HepG2 (cell line): ENCODE measurements around the gene KLK11. TPM values are rescaled to one million over a fixed set of nuclear protein-coding genes. Genes with fewer than 3 reads are reported as not detected.

Source experiments
- ATAC-seq: fragments of 200-7000 bp; cut with Tn5 transposase; 3 replicates; pipeline ENCODE4 v1.9.1; 2020; ENCODE audit warnings: mild to moderate bottlenecking, moderate library complexity
- BruUV-seq: library from RNA; stranded (reverse); fragments of 400-500 nt; replicated peaks from 2 replicates; lab custom pipeline; 2021; lab: Mats Ljungman, UMichigan
- CTCF ChIA-PET: fragments of 300-600 bp; formaldehyde crosslinking; extraction: SDS; loops from one replicate; lab custom pipeline; 2021; ENCODE audit warnings: low total read pairs, inconsistent platforms, low intra/inter-chr PET ratio; lab: Yijun Ruan, JAX
- POLR2A ChIA-PET: fragments of 350-600 bp; sonication (Branson Sonifier 250); formaldehyde crosslinking; loops from one replicate; lab custom pipeline; 2020; ENCODE audit warnings: antibody characterized with exemption, inconsistent platforms; lab: Yijun Ruan, JAX
- DNase-seq: peaks from one replicate; pipeline ENCODE4 v3.0.0-alpha.2; 2015; ENCODE audit warnings: low spot score
- FAIRE-seq: peaks from 3 replicates; lab custom pipeline; 2011; peaks lifted over from hg19 to GRCh38; lab: Jason Lieb, UNC
- H2AFZ ChIP-seq: one replicate; pipeline ENCODE4 v1.6.1; 2011; ENCODE audit warnings: low read length, inconsistent platforms
- H3K27ac ChIP-seq: fragments of 300-600 bp; 3 replicates; pipeline ENCODE4 v1.8.0; 2011; ENCODE audit warnings: mixed run types, mild to moderate bottlenecking, mixed read lengths, low read length, inconsistent platforms; ENCODE audit not compliant: insufficient read depth; ENCODE audit errors: extremely low read length
- H3K27me3 ChIP-seq, 2 experiments: fragments of 200-600 bp in 1 of 2; 2 replicates in 1 of 2; 3 replicates in 1 of 2; pipeline versions ENCODE4 v1.6.0 to v1.8.0; 2011; ENCODE audit warnings: low read length in 2 of 2, mild to moderate bottlenecking in 2 of 2, moderate library complexity in 2 of 2, inconsistent platforms in 1 of 2; ENCODE audit not compliant: insufficient read depth in 2 of 2, control insufficient read depth in 1 of 2
- H3K36me3 ChIP-seq, 2 experiments: fragments of 200-600 bp in 1 of 2; replicated peaks in 1 of 2; 2 replicates in 1 of 2; 3 replicates in 1 of 2; pipeline versions ENCODE4 v1.5.1 to v1.8.0; 2011; ENCODE audit warnings: low read length in 2 of 2, inconsistent platforms in 1 of 2; ENCODE audit not compliant: insufficient read depth in 2 of 2, control insufficient read depth in 1 of 2
- H3K4me1 ChIP-seq: 2 replicates; pipeline ENCODE4 v1.5.1; 2012; ENCODE audit warnings: low read length, inconsistent platforms; ENCODE audit not compliant: insufficient read depth
- H3K4me2 ChIP-seq: 2 replicates; pipeline ENCODE4 v1.6.0; 2011; ENCODE audit warnings: low read depth, low read length, inconsistent platforms
- H3K4me3 ChIP-seq, 3 experiments: fragments of 200-600 bp in 1 of 3; sonication (generic), shearing (Covaris generic) in 1 of 3; replicated peaks in 1 of 3; 2 replicates each; pipeline ENCODE4 v1.5.1; 2011 to 2016; ENCODE audit warnings: low read length in 3 of 3, inconsistent platforms in 2 of 3, low read depth in 2 of 3, mild to moderate bottlenecking in 2 of 3, control low read depth in 1 of 3, mixed read lengths in 1 of 3; ENCODE audit not compliant: insufficient read depth in 1 of 3
- H3K79me2 ChIP-seq: one replicate; pipeline ENCODE4 v1.6.1; 2011; ENCODE audit warnings: low read length, inconsistent platforms; ENCODE audit not compliant: insufficient read depth
- H3K9ac ChIP-seq: 2 replicates; pipeline ENCODE4 v1.6.0; 2011; ENCODE audit warnings: mild to moderate bottlenecking, low read depth, low read length, inconsistent platforms; ENCODE audit not compliant: insufficient read depth
- H3K9me3 ChIP-seq: 2 replicates; pipeline ENCODE4 v1.5.1; 2012; ENCODE audit warnings: mild to moderate bottlenecking, low read length
- H4K20me1 ChIP-seq: 2 replicates; pipeline ENCODE4 v1.6.0; 2011; ENCODE audit warnings: inconsistent platforms, mild to moderate bottlenecking, low read length, moderate library complexity; ENCODE audit not compliant: insufficient read depth
- ATRX ChIP-seq: sonication (generic); formaldehyde crosslinking; IDR thresholded peaks from 2 replicates; pipeline ENCODE4 v1.4.0; 2020; ENCODE audit warnings: missing genetic modification reagents, borderline replicate concordance
- HOXA9 ChIP-seq: sonication (generic); formaldehyde crosslinking; IDR thresholded peaks from 2 replicates; pipeline ENCODE4 v1.8.1; 2022; ENCODE audit warnings: missing genetic modification reagents, mild to moderate bottlenecking, moderate library complexity, borderline replicate concordance
- SNAI1 ChIP-seq: sonication (generic); formaldehyde crosslinking; IDR thresholded peaks from 2 replicates; pipeline ENCODE4 v1.5.0; 2020; ENCODE audit warnings: mild to moderate bottlenecking, missing genetic modification reagents, borderline replicate concordance
- SP140L ChIP-seq: sonication (generic); formaldehyde crosslinking; IDR thresholded peaks from 2 replicates; pipeline ENCODE4 v1.4.0; 2020; ENCODE audit warnings: missing genetic modification reagents, borderline replicate concordance
- STAG1 ChIP-seq: sonication (generic); formaldehyde crosslinking; IDR thresholded peaks from 2 replicates; pipeline ENCODE4 v1.4.0; 2020; ENCODE audit warnings: missing genetic modification reagents
- U2AF1 ChIP-seq: fragments of 200-400 bp; formaldehyde crosslinking; optimal IDR thresholded peaks from 2 replicates; pipeline ENCODE3; 2017; ENCODE audit warnings: mild to moderate bottlenecking, low read depth, low read length
- ZNF607 ChIP-seq: sonication (generic); formaldehyde crosslinking; IDR thresholded peaks from 2 replicates; pipeline ENCODE4 v1.5.1; 2020; ENCODE audit warnings: missing genetic modification reagents, mild to moderate bottlenecking, borderline replicate concordance
- WGBS: methylation state at CpG from one replicate; pipeline ENCODE4 v1.1.6; 2017; ENCODE audit warnings: low lambda C conversion rate; 5-methylcytosine and 5-hydroxymethylcytosine counted together
- in situ Hi-C: cut with HindIII; loops from 2 replicates; pipeline ENCODE4 v1.10.0; 2017; ENCODE audit warnings: low pct_unique_long_range_greater_than_20kb; ENCODE audit not compliant: extremely low pct_ligation_motif_present
- intact Hi-C: fragments of 100-400 bp; cut with micrococcal nuclease; formaldehyde crosslinking; loops from one replicate; pipeline ENCODE4 v1.10.0; 2022; ENCODE audit not compliant: unreplicated experiment
- polyA plus RNA-seq, 8 experiments: library from polyadenylated mRNA; depleted of rRNA in 3 of 8; stranded (reverse) in 7 of 8; unstranded in 1 of 8; fragments of >200 nt; fragmentation: Illumina TruSeq in 4 of 8; extraction: Trizol in 4 of 8; gene quantifications; 2 replicates each; pipeline versions ENCODE4 v1.2.1 to v1.2.3, GENCODE V29; 2011 to 2016; ENCODE audit warnings: low read depth in 4 of 8, missing spikeins in 1 of 8, mixed read lengths in 1 of 8; ENCODE audit not compliant: insufficient read depth in 1 of 8
- total RNA-seq, 5 experiments: library from RNA; depleted of rRNA; stranded (reverse); fragments of >200 nt; fragmentation: Illumina TruSeq; extraction: Trizol; gene quantifications; 2 replicates each; pipeline ENCODE4 v1.2.3, GENCODE V29; 2016; ENCODE audit warnings: low read depth in 1 of 5
- TF ChIP-seq, protein P1 (sequence below): sonication (generic); formaldehyde crosslinking; IDR thresholded peaks from 2 replicates; pipeline ENCODE4 v1.8.1; 2023; ENCODE audit warnings: mild to moderate bottlenecking, inconsistent platforms, moderate library complexity, missing genetic modification reagents, borderline replicate concordance
- TF ChIP-seq, protein P2 (sequence below): sonication (generic); formaldehyde crosslinking; IDR thresholded peaks from 2 replicates; pipeline ENCODE4 v1.5.1; 2020; ENCODE audit warnings: mild to moderate bottlenecking, missing genetic modification reagents, moderate library complexity
- TF ChIP-seq, protein P3 (sequence below): sonication (generic); formaldehyde crosslinking; IDR thresholded peaks from 2 replicates; pipeline ENCODE4 v1.4.0; 2020; ENCODE audit warnings: missing genetic modification reagents
- TF ChIP-seq, protein P4 (sequence below): sonication (generic); formaldehyde crosslinking; IDR thresholded peaks from 2 replicates; pipeline ENCODE4 v1.4.0; 2020; ENCODE audit warnings: missing genetic modification reagents
- TF ChIP-seq, protein P5 (sequence below): IDR thresholded peaks from 2 replicates; pipeline ENCODE4 v1.6.1; 2018; ENCODE audit warnings: missing genetic modification reagents
- TF ChIP-seq, protein P6 (sequence below): sonication (generic); formaldehyde crosslinking; IDR thresholded peaks from 2 replicates; pipeline ENCODE4 v1.5.0; 2020; ENCODE audit warnings: missing genetic modification reagents

The KLK11 gene
- total and polyA plus RNA-seq, 2 of the 13 experiments (the other 11 are each of a cell fraction or from before 2014, with no cell fraction given), result not detected

DNA sequence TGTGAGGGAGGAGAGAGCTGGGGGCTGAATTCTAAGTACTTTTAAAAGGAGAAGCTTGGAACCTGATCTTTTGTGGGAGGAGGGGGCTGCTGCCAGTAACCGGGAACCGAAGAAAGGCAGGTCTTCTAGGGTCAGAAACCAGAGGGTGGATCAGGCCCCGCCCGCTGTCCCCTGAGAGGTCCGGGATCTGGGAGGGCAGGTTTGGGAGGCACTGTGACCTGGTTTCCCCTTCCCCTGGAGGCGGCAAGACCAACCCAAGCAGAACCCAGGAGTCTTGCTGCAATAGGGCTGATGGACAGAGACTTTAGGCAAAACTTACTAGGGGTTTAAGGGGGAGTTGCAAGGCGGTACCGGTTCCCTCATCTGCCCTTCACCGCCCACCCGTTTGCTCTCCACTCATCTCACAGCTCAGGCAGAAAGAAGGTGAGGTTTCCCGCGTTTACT, 24.3 kb downstream of the KLK11 start:
- ATAC-seq, result no peak
- CTCF ChIA-PET, result no interaction called here
- no peak for TF ChIP-seq HOXA9 (CRISPR knock-in tag)
- no peak for TF ChIP-seq STAG1 (CRISPR knock-in tag)
- TF ChIP-seq ATRX, result no peak
- TF ChIP-seq, protein P1, sequence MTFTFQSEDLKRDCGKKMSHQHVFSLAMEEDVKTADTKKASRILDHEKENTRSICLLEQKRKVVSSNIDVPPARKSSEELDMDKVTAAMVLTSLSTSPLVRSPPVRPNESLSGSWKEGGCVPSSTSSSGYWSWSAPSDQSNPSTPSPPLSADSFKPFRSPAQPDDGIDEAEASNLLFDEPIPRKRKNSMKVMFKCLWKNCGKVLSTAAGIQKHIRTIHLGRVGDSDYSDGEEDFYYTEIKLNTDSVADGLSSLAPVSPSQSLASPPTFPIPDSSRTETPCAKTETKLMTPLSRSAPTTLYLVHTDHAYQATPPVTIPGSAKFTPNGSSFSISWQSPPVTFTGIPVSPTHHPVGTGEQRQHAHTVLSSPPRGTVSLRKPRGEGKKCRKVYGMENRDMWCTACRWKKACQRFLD (CRISPR knock-in tag), result no peak
- TF ChIP-seq, protein P2, sequence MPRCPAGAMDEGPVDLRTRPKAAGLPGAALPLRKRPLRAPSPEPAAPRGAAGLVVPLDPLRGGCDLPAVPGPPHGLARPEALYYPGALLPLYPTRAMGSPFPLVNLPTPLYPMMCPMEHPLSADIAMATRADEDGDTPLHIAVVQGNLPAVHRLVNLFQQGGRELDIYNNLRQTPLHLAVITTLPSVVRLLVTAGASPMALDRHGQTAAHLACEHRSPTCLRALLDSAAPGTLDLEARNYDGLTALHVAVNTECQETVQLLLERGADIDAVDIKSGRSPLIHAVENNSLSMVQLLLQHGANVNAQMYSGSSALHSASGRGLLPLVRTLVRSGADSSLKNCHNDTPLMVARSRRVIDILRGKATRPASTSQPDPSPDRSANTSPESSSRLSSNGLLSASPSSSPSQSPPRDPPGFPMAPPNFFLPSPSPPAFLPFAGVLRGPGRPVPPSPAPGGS (CRISPR knock-in tag), result no peak
- TF ChIP-seq, protein P3, sequence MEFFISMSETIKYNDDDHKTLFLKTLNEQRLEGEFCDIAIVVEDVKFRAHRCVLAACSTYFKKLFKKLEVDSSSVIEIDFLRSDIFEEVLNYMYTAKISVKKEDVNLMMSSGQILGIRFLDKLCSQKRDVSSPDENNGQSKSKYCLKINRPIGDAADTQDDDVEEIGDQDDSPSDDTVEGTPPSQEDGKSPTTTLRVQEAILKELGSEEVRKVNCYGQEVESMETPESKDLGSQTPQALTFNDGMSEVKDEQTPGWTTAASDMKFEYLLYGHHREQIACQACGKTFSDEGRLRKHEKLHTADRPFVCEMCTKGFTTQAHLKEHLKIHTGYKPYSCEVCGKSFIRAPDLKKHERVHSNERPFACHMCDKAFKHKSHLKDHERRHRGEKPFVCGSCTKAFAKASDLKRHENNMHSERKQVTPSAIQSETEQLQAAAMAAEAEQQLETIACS, result no peak
- no peak for TF ChIP-seq ZNF607
- no peak for TF ChIP-seq SNAI1
- no peak for TF ChIP-seq SP140L (CRISPR knock-in tag)
- TF ChIP-seq, protein P4, sequence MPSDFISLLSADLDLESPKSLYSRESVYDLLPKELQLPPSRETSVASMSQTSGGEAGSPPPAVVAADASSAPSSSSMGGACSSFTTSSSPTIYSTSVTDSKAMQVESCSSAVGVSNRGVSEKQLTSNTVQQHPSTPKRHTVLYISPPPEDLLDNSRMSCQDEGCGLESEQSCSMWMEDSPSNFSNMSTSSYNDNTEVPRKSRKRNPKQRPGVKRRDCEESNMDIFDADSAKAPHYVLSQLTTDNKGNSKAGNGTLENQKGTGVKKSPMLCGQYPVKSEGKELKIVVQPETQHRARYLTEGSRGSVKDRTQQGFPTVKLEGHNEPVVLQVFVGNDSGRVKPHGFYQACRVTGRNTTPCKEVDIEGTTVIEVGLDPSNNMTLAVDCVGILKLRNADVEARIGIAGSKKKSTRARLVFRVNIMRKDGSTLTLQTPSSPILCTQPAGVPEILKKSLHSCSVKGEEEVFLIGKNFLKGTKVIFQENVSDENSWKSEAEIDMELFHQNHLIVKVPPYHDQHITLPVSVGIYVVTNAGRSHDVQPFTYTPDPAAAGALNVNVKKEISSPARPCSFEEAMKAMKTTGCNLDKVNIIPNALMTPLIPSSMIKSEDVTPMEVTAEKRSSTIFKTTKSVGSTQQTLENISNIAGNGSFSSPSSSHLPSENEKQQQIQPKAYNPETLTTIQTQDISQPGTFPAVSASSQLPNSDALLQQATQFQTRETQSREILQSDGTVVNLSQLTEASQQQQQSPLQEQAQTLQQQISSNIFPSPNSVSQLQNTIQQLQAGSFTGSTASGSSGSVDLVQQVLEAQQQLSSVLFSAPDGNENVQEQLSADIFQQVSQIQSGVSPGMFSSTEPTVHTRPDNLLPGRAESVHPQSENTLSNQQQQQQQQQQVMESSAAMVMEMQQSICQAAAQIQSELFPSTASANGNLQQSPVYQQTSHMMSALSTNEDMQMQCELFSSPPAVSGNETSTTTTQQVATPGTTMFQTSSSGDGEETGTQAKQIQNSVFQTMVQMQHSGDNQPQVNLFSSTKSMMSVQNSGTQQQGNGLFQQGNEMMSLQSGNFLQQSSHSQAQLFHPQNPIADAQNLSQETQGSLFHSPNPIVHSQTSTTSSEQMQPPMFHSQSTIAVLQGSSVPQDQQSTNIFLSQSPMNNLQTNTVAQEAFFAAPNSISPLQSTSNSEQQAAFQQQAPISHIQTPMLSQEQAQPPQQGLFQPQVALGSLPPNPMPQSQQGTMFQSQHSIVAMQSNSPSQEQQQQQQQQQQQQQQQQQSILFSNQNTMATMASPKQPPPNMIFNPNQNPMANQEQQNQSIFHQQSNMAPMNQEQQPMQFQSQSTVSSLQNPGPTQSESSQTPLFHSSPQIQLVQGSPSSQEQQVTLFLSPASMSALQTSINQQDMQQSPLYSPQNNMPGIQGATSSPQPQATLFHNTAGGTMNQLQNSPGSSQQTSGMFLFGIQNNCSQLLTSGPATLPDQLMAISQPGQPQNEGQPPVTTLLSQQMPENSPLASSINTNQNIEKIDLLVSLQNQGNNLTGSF (CRISPR knock-in tag), result no peak
- TF ChIP-seq, protein P5, sequence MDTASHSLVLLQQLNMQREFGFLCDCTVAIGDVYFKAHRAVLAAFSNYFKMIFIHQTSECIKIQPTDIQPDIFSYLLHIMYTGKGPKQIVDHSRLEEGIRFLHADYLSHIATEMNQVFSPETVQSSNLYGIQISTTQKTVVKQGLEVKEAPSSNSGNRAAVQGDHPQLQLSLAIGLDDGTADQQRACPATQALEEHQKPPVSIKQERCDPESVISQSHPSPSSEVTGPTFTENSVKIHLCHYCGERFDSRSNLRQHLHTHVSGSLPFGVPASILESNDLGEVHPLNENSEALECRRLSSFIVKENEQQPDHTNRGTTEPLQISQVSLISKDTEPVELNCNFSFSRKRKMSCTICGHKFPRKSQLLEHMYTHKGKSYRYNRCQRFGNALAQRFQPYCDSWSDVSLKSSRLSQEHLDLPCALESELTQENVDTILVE, result no peak
- TF ChIP-seq, protein P6, sequence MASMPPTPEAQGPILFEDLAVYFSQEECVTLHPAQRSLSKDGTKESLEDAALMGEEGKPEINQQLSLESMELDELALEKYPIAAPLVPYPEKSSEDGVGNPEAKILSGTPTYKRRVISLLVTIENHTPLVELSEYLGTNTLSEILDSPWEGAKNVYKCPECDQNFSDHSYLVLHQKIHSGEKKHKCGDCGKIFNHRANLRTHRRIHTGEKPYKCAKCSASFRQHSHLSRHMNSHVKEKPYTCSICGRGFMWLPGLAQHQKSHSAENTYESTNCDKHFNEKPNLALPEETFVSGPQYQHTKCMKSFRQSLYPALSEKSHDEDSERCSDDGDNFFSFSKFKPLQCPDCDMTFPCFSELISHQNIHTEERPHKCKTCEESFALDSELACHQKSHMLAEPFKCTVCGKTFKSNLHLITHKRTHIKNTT, result no peak
- no peak for TF ChIP-seq U2AF1

More for the DNA sequence above, 24.3 kb downstream of the KLK11 start:
- BruUV-seq, result no TSS peak
- no peak for DNase-seq
- Histone ChIP-seq H3K4me1 (no peaks in the 10 kb centered on the region), H3K27ac (no peak overlapping the region), H3K79me2 (no peaks in the 10 kb centered on the region), H3K9ac (no peak overlapping the region), H3K4me2 (no peak overlapping the region), H4K20me1 (no peaks in the 10 kb centered on the region), H3K4me3 (no peak overlapping the region), H3K36me3 (no peaks in the 10 kb centered on the region), H3K27me3 (peaks cover 3 to 8% of the 10 kb centered on the region in 2 experiments; a peak in 4 of 5 replicates), H2AFZ (no peak overlapping the region), H3K9me3 (no peaks in the 10 kb centered on the region)
- intact Hi-C loops (no loop called here), in situ Hi-C loops (no loop called here)
- no peak for FAIRE-seq
- WGBS, result 53% methylated on average over 11 of the region's 12 CpGs
- POLR2A ChIA-PET, result no interaction called here
